OCI-LY3 (cell line): ENCODE results near the gene RASGRP4.

ENCODE experiments used
- H2AFZ ChIP-seq: fragments of 200-600, 300-600 bp; shearing (Covaris generic); 2 replicates; pipeline ENCODE4 v1.6.0; 2014; ENCODE audit warnings: antibody characterized with exemption, low read depth, low read length
- H3K27ac ChIP-seq: fragments of 200-600, 300-600 bp; sonication (generic); 2 replicates; pipeline ENCODE4 v1.5.1; 2014; ENCODE audit warnings: mild to moderate bottlenecking, low read length, moderate library complexity, mixed read lengths
- H3K27me3 ChIP-seq: fragments of 200-600, 300-600 bp; sonication (generic); 2 replicates; pipeline ENCODE4 v1.6.1; 2014; ENCODE audit warnings: low read depth, low read length, mixed read lengths
- H3K36me3 ChIP-seq: fragments of 200-600, 300-600 bp; sonication (generic); replicated peaks from 2 replicates; pipeline ENCODE3; 2014; ENCODE audit warnings: low read depth, low read length, mixed read lengths
- H3K4me1 ChIP-seq: fragments of 300-600, 200-600 bp; sonication (generic); 2 replicates; pipeline ENCODE4 v1.6.1; 2014; ENCODE audit warnings: low read length, mixed read lengths
- H3K4me2 ChIP-seq: fragments of 200-600, 300-600 bp; sonication (generic); 2 replicates; pipeline ENCODE4 v1.6.1; 2014; ENCODE audit warnings: low read length, mixed read lengths
- H3K4me3 ChIP-seq: fragments of 300-600, 200-600 bp; sonication (generic); 2 replicates; pipeline ENCODE4 v1.5.1; 2014; ENCODE audit warnings: antibody characterized with exemption, mild to moderate bottlenecking, low read length, moderate library complexity
- H3K79me2 ChIP-seq: fragments of 300-600, 200-600 bp; shearing (Covaris generic); 2 replicates; pipeline ENCODE4 v1.6.1; 2014; ENCODE audit warnings: mild to moderate bottlenecking, low read length, mixed read lengths
- H3K9ac ChIP-seq: fragments of 300-600, 200-600 bp; shearing (Covaris generic); 2 replicates; pipeline ENCODE4 v1.6.0; 2014; ENCODE audit warnings: mild to moderate bottlenecking, low read length, moderate library complexity
- H3K9me3 ChIP-seq: fragments of 200-600, 300-600 bp; shearing (Covaris generic); 2 replicates; pipeline ENCODE4 v1.6.1; 2014; ENCODE audit warnings: low read length, mixed read lengths; ENCODE audit not compliant: insufficient read depth
- H4K20me1 ChIP-seq: fragments of 200-600, 300-600 bp; sonication (generic); 2 replicates; pipeline ENCODE4 v1.6.1; 2016; ENCODE audit warnings: low read length, mixed read lengths; ENCODE audit not compliant: insufficient read depth
- EZH2phosphoT487 ChIP-seq: fragments of 200-600 bp; shearing (Covaris generic); IDR thresholded peaks from 2 replicates; pipeline ENCODE4 v1.6.1; 2018; ENCODE audit warnings: antibody characterized with exemption, mixed run types, low read depth
- TF ChIP-seq, protein P1 (sequence below): fragments of 200-600, 300-600 bp; sonication (generic); IDR thresholded peaks from 2 replicates; pipeline ENCODE4 v1.5.1; 2014; ENCODE audit warnings: antibody characterized with exemption, low read length, low read depth

The RASGRP4 gene

DNA sequence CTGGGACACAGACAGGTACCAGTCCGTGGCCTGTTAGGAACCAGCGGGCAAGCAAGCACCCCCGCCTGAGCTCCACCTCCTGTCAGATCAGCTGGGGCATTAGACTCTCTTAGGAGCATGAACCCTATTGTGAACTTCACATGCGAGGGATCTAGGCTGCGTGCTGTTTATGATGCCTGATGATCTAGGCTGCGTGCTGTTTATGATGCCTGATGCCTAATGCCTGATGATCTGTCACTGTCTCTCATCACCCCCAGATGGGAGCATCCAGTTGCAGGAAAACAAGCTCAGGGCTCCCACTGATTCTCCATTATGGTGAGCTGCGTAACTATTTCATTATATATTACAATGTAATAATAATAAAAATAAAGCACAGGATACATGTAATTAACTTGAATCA is 3.6 kb downstream of the RASGRP4 start:
- Histone ChIP-seq H4K20me1 (0 out of 2 replicates have a peak, but pooled peaks cover 4% of the 10 kb centered on the region), H2AFZ (no peak overlapping the region), H3K9me3 (no peaks in the 10 kb centered on the region), H3K27me3 (no peaks in the 10 kb centered on the region), H3K4me3 (no peak overlapping the region), H3K36me3 (peaks cover 46% of the 10 kb centered on the region), H3K4me1 (peaks cover 55% of the 10 kb centered on the region), H3K4me2 (no peak overlapping the region), H3K9ac (no peak overlapping the region), H3K79me2 (peaks cover 27% of the 10 kb centered on the region), H3K27ac (no peak overlapping the region)
- TF ChIP-seq, protein P1, sequence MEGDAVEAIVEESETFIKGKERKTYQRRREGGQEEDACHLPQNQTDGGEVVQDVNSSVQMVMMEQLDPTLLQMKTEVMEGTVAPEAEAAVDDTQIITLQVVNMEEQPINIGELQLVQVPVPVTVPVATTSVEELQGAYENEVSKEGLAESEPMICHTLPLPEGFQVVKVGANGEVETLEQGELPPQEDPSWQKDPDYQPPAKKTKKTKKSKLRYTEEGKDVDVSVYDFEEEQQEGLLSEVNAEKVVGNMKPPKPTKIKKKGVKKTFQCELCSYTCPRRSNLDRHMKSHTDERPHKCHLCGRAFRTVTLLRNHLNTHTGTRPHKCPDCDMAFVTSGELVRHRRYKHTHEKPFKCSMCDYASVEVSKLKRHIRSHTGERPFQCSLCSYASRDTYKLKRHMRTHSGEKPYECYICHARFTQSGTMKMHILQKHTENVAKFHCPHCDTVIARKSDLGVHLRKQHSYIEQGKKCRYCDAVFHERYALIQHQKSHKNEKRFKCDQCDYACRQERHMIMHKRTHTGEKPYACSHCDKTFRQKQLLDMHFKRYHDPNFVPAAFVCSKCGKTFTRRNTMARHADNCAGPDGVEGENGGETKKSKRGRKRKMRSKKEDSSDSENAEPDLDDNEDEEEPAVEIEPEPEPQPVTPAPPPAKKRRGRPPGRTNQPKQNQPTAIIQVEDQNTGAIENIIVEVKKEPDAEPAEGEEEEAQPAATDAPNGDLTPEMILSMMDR: no peak
- no peak for TF ChIP-seq EZH2phosphoT487

DNA sequence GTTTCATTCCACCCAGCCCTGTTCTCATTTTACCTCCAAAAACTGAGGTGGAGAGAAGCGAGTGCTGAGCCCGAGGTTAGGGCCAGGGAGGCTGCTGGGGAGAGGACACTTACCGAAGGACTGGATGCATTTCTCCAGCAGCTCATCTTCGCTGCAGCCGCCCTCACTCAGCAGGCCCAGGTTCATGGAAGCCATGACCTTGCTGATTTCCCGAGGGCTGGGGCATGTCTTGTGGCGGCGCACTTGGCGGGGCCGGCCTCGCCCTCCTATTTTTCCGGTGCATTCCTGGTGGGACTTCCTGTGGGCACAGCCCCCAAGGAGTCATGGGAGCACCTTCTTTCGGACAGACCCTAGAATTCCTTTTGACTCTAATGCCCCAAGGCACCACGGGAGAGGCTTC is 4.2 kb downstream of the RASGRP4 start:
- H3K27ac ChIP-seq: no peak overlapping the region
- H3K79me2 ChIP-seq: peaks cover 27% of the 10 kb centered on the region
- TF ChIP-seq, protein P1: no peak
- TF ChIP-seq EZH2phosphoT487: no peak
- H3K36me3 ChIP-seq: peaks cover 52% of the 10 kb centered on the region
- H2AFZ ChIP-seq: no peak overlapping the region
- no peaks in the 10 kb centered on the region for H3K27me3 ChIP-seq
- H3K4me2 ChIP-seq: no peak overlapping the region
- 0 out of 2 replicates have a peak, but pooled peaks cover 4% of the 10 kb centered on the region for H4K20me1 ChIP-seq
- peaks cover 61% of the 10 kb centered on the region for H3K4me1 ChIP-seq
- H3K4me3 ChIP-seq: no peak overlapping the region
- H3K9me3 ChIP-seq: no peaks in the 10 kb centered on the region
- H3K9ac ChIP-seq: no peak overlapping the region

DNA sequence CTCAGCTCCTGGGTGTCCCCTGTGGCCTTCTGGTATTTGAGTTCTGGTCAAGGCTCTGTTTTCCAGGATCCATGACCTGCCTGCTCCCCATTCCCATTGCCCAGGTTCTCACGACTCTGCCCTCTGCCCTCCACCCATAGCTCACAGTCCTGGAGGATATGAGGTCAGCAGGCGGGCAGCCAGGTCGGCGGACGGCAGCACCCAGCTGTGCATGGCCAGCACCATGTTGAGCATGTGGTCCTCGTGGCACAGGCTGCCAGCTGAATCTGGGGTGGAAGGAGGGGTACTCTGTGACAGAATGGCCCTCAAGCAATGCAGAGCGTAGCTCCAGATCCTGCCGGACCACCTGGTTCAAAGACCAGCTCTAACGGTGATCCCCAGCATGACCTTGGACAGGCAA is 5.1 kb downstream of the RASGRP4 start:
- H3K79me2 ChIP-seq: peaks cover 27% of the 10 kb centered on the region
- H3K9me3 ChIP-seq: no peaks in the 10 kb centered on the region
- H3K4me3 ChIP-seq: no peak overlapping the region
- no peaks in the 10 kb centered on the region for H3K27me3 ChIP-seq
- 0 out of 2 replicates have a peak, but pooled peaks cover 4% of the 10 kb centered on the region for H4K20me1 ChIP-seq
- no peak overlapping the region for H2AFZ ChIP-seq
- H3K4me1 ChIP-seq: peaks cover 59% of the 10 kb centered on the region
- TF ChIP-seq, protein P1: no peak
- no peak for TF ChIP-seq EZH2phosphoT487
- no peak overlapping the region for H3K4me2 ChIP-seq
- H3K27ac ChIP-seq: no peak overlapping the region
- H3K9ac ChIP-seq: no peak overlapping the region
- H3K36me3 ChIP-seq: peaks cover 56% of the 10 kb centered on the region

DNA sequence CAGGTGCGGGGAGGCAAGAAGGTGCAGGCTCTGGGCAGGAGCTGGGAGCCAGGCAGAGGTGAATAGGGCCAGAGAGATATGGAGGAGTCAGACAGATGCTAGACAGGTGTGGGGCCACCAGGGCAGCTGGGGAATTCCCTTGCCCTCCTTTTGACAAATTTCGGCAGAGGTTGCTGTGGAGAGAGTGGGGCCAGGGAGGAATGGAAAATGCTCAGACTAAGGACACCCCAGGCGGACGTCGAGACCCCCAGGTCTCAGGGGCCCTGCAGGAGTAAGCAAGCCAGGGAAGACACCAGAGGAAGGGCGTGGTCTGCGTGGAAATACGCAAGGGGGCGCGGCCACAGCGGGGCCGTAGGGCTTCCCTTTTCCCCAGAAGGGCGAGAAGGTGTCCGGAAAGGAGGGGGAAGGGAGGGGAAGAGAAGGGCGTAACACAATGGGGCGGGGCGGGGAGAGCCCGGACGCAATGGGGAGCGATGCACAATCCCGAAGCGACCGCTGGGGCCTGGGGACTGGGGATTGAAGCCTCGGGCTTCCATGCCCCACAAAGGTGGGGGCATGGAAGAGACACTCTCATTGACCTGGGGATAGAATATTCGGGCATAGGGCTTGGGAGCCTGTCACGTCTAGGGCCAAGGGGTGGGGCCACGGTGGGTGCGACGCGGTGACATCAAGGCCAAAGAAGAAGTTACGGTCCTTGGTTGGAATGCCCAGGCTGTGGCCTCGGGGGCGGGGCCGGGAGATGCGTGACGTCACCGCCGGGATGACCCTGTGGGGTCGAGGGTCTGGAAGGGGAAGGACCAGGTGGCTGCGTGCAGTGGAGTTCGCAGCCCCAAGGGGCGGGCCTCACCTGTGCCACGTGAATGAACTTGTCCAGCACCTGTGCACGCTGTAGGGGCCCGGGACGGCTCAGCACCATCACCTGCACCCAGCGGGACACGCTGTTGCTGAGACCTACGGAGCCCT is 8.2 kb downstream of the RASGRP4 start:
- Histone ChIP-seq H3K4me3 (peak overlapping the region; percentile 66), H3K27me3 (no peaks in the 10 kb centered on the region), H3K4me1 (peaks cover 36% of the 10 kb centered on the region), H3K36me3 (peaks cover 57% of the 10 kb centered on the region), H3K9ac (peak overlapping the region; percentile 26; the same call in 1 of the 2 replicates), H4K20me1 (0 out of 2 replicates have a peak, but pooled peaks cover 4% of the 10 kb centered on the region), H3K27ac (peak overlapping the region; percentile 36), H3K4me2 (peak overlapping the region; percentile 70), H3K79me2 (peaks cover under 1% of the 10 kb centered on the region), H2AFZ (no peak overlapping the region), H3K9me3 (no peaks in the 10 kb centered on the region)
- TF ChIP-seq EZH2phosphoT487: no peak
- TF ChIP-seq, protein P1: 0 out of 2 replicates have a peak, but pooled peaks have one; percentile 10
